Endodermal cell (in vitro differentiated cells): ENCODE data around the gene GLRA2. TPM values are rescaled to one million over a fixed set of nuclear protein-coding genes. Genes with fewer than 3 reads are reported as not detected.

Experiments
- DNase-seq: peaks from one replicate; pipeline ENCODE4 v3.0.0-alpha.2; 2017
- H3K27ac ChIP-seq: 2 replicates; pipeline ENCODE4 v1.5.1; 2013; ENCODE audit warnings: mild to moderate bottlenecking, low read depth, low read length, moderate library complexity
- H3K27me3 ChIP-seq: 2 replicates; pipeline ENCODE4 v1.6.1; 2013; ENCODE audit warnings: mild to moderate bottlenecking, low read length, moderate library complexity; ENCODE audit not compliant: insufficient read depth, control insufficient read depth, poor library complexity, severe bottlenecking
- H3K36me3 ChIP-seq: 2 replicates; pipeline ENCODE4 v1.7.0; 2013; ENCODE audit warnings: mild to moderate bottlenecking, low read length, moderate library complexity; ENCODE audit not compliant: control insufficient read depth, insufficient read depth
- H3K4me1 ChIP-seq: one replicate; pipeline ENCODE4 v1.7.0; 2013; ENCODE audit warnings: low read length; ENCODE audit not compliant: control insufficient read depth, insufficient read depth
- H3K4me3 ChIP-seq: 2 replicates; pipeline ENCODE4 v1.5.1; 2013; ENCODE audit warnings: mild to moderate bottlenecking, low read length, moderate library complexity
- H3K9ac ChIP-seq: 2 replicates; pipeline ENCODE4 v1.6.1; 2013; ENCODE audit warnings: mild to moderate bottlenecking, low read length, moderate library complexity; ENCODE audit not compliant: poor library complexity, severe bottlenecking; ENCODE audit errors: extremely low read depth
- H3K9me3 ChIP-seq: 2 replicates; pipeline ENCODE4 v1.6.1; 2013; ENCODE audit warnings: mild to moderate bottlenecking, low read length, moderate library complexity; ENCODE audit not compliant: control insufficient read depth
- H3K27ac Mint-ChIP-seq: 2 replicates; pipeline ENCODE4 v1.8.0; 2020; ENCODE audit warnings: mixed read lengths
- H3K27me3 Mint-ChIP-seq: 2 replicates; pipeline ENCODE4 v1.8.0; 2021; ENCODE audit warnings: mild to moderate bottlenecking, mixed read lengths; ENCODE audit not compliant: insufficient read depth
- H3K36me3 Mint-ChIP-seq: 2 replicates; pipeline ENCODE4 v1.8.0; 2020; ENCODE audit warnings: low read depth, mixed read lengths
- H3K4me1 Mint-ChIP-seq: 2 replicates; pipeline ENCODE4 v1.8.0; 2020; ENCODE audit warnings: mixed read lengths
- H3K4me3 Mint-ChIP-seq: 2 replicates; pipeline ENCODE4 v1.8.0; 2020; ENCODE audit warnings: mild to moderate bottlenecking, moderate library complexity, mixed read lengths
- H3K9me3 Mint-ChIP-seq: 2 replicates; pipeline ENCODE4 v1.8.0; 2020; ENCODE audit warnings: mild to moderate bottlenecking, mixed read lengths
- WGBS, 2 experiments: methylation state at CpG; one replicate each; pipeline versions ENCODE4 v1.1.5 to v1.1.7; 2013; ENCODE audit warnings: missing lambda C conversion rate in 2 of 2, mixed read lengths in 1 of 2; ENCODE audit not compliant: insufficient coverage in 1 of 2, insufficient read length in 1 of 2; 5-methylcytosine and 5-hydroxymethylcytosine counted together
- total RNA-seq, 2 donors: library from RNA; stranded (reverse); fragmentation: NEBNext Ultra II Directional in 1 of 2; extraction: Animal tissue kit (Norgen Biotek cat#: 25700) in 1 of 2; gene quantifications; 2 replicates in 1 of 2; 3 replicates in 1 of 2; pipeline ENCODE4 v1.2.1, GENCODE V29; 2021
- TF ChIP-seq, protein P1 (sequence below): fragments of 200-600 bp; sonication (generic); conservative IDR thresholded peaks from 2 replicates; pipeline ENCODE4 v1.5.0; 2021; ENCODE audit warnings: antibody characterized with exemption, mild to moderate bottlenecking

The GLRA2 gene
- total RNA-seq, 2 donors from 2014 or later = not detected

DNA sequence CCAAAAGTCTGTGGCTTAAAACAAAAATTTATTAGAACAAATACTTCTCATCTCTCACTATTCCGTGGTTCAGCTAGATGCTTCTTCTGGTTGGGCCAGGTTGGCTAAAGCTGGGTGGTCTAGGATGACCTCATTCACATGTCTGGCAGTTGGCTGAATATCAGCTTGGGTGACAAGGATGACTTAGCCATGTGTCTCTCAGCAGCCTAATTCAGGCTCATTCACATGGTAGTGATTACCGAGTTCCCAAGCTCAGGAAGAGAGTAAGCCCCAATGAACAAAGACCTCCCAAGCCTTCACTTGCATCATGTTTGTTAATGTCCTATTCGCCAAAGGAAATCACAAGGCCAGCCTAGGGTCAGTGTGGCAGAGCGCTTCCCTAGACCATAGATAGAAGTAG lies 224.1 kb downstream of the GLRA2 start:
- H3K36me3 ChIP-seq = no peaks in the 10 kb centered on the region
- Mint-ChIP-seq H3K27me3 (no peaks in the 10 kb centered on the region), H3K9me3 (peaks cover 54% of the 10 kb centered on the region), H3K27ac (no peak overlapping the region), H3K4me3 (no peak overlapping the region), H3K36me3 (no peaks in the 10 kb centered on the region), H3K4me1 (peaks cover 2% of the 10 kb centered on the region)
- H3K4me3 ChIP-seq = no peak overlapping the region
- TF ChIP-seq, protein P1, sequence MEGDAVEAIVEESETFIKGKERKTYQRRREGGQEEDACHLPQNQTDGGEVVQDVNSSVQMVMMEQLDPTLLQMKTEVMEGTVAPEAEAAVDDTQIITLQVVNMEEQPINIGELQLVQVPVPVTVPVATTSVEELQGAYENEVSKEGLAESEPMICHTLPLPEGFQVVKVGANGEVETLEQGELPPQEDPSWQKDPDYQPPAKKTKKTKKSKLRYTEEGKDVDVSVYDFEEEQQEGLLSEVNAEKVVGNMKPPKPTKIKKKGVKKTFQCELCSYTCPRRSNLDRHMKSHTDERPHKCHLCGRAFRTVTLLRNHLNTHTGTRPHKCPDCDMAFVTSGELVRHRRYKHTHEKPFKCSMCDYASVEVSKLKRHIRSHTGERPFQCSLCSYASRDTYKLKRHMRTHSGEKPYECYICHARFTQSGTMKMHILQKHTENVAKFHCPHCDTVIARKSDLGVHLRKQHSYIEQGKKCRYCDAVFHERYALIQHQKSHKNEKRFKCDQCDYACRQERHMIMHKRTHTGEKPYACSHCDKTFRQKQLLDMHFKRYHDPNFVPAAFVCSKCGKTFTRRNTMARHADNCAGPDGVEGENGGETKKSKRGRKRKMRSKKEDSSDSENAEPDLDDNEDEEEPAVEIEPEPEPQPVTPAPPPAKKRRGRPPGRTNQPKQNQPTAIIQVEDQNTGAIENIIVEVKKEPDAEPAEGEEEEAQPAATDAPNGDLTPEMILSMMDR = no peak
- H3K4me1 ChIP-seq = no peaks in the 10 kb centered on the region
- WGBS, 2 experiments = 67 to 91% methylated on average over 1 to 2 of the region's 4 CpGs
- no peak overlapping the region for H3K9ac ChIP-seq
- no peaks in the 10 kb centered on the region for H3K9me3 ChIP-seq
- no peak for DNase-seq
- no peak overlapping the region for H3K27ac ChIP-seq
- H3K27me3 ChIP-seq = no peaks in the 10 kb centered on the region

DNA sequence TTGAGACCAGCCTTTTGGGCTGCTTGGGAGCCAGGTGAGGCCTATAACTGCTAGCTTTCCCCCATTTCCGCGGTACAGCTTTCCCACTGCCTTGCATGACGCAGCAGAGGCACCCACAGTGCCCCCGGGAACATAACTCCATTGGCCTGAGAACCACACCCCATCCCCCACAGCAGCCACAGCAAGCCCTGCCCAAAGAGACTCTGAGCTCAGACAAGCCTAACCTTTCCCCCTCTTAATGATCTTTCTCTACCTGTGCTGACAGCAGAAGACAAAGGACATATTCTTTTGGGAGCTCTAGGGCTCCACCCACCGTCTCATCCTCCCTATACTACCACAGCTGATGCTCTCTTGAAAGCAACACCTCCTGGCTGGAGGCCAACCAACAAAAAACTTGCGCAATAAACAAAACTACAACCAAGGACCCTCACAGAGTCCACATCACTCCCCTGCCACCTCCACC lies 228.7 kb downstream of the GLRA2 start:
- Histone ChIP-seq H3K9ac (no peak overlapping the region), H3K36me3 (no peaks in the 10 kb centered on the region), H3K4me3 (no peak overlapping the region), H3K4me1 (no peaks in the 10 kb centered on the region), H3K9me3 (no peaks in the 10 kb centered on the region), H3K27me3 (no peaks in the 10 kb centered on the region), H3K27ac (no peak overlapping the region)
- no peak overlapping the region for H3K4me3 Mint-ChIP-seq
- TF ChIP-seq, protein P1 = no peak
- DNase-seq = peak; percentile 40
- H3K36me3 Mint-ChIP-seq = peaks cover 2% of the 10 kb centered on the region
- no peak overlapping the region for H3K27ac Mint-ChIP-seq
- H3K27me3 Mint-ChIP-seq = no peaks in the 10 kb centered on the region
- peaks cover 2% of the 10 kb centered on the region for H3K4me1 Mint-ChIP-seq
- 91% methylated on average over 6 of the region's 6 CpGs; no CpG with 5 or more reads in 1 of the 2 experiments for WGBS, 2 experiments
- H3K9me3 Mint-ChIP-seq = peaks cover 62% of the 10 kb centered on the region

DNA sequence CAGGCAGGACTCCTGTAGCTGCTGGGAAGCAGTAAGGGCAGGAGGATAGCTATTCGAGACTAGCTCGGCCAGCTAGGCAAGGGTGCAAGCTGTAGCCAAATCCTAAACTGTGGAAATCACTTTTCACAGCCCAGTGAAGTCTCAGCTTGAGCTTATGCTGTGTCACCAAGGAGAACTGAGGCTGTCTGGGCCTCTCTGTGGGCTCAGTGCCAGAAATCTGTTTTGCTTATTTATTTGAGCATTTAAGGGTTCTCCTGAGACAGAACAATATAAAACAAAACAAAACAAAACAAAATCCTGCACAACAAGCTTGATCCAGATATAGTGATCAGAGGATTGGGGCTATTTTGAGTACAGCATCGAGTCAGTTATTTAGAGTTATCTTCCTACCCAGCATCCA lies 246.1 kb downstream of the GLRA2 start:
- H3K36me3 Mint-ChIP-seq = peaks cover 9% of the 10 kb centered on the region

More for the DNA sequence above, 246.1 kb downstream of the GLRA2 start:
- H3K9ac ChIP-seq = no peak overlapping the region
- no peak overlapping the region for H3K27ac ChIP-seq
- Mint-ChIP-seq H3K4me3 (no peak overlapping the region), H3K27me3 (peaks cover 10% of the 10 kb centered on the region), H3K9me3 (peaks cover 47% of the 10 kb centered on the region), H3K27ac (no peak overlapping the region), H3K4me1 (peaks cover 9% of the 10 kb centered on the region)
- no peaks in the 10 kb centered on the region for H3K9me3 ChIP-seq
- DNase-seq = no peak
- TF ChIP-seq, protein P1 = no peak
- no peaks in the 10 kb centered on the region for H3K4me1 ChIP-seq
- H3K27me3 ChIP-seq = no peaks in the 10 kb centered on the region
- H3K36me3 ChIP-seq = no peaks in the 10 kb centered on the region
- no peak overlapping the region for H3K4me3 ChIP-seq
- 98 to 100% methylated on average over 2 to 3 of the region's 3 CpGs for WGBS, 2 experiments
